ENCODE measurements around the gene OBP2A.
"Not testable (repeated sequence)": the region's sequence is repeated elsewhere in the genome, so short reads cannot be mapped to it uniquely, and the experiment has no call there.

The OBP2A gene

GRCh38 chr9:135545646-135546176 is at the start of gene OBP2A:
OBP2A (plus strand) TSS chr9:135546126; CDS start chr9:135546181, 55 bp downstream.
- H3K4me1 ChIP-seq (ENCODE audit: insufficient read depth, insufficient read length); H3K27me3 ChIP-seq (ENCODE audit: insufficient read depth, insufficient read length); H3K4me3 ChIP-seq (ENCODE audit: insufficient read length, low read depth); H3K9ac ChIP-seq (ENCODE audit: insufficient read length, low read depth); H3K9me3 ChIP-seq (ENCODE audit: insufficient read depth, low read length); H3K36me3 ChIP-seq (ENCODE audit: insufficient read depth, insufficient read length, low read length); DNase-seq (ENCODE audit: low read depth, low spot score): not testable (repeated sequence)

- peak overlapping the region; percentile 97 for H3K9ac ChIP-seq (ENCODE audit: insufficient read length, low read depth)
- H3K36me3 ChIP-seq (ENCODE audit: insufficient read depth, insufficient read length, low read length) = peaks cover 30% of the 10 kb centered on the region
- peaks cover 15% of the 10 kb centered on the region for H3K4me1 ChIP-seq (ENCODE audit: insufficient read depth, insufficient read length)
- no peak for DNase-seq (ENCODE audit: low read depth, low spot score)
- no peak for TF ChIP-seq ZNF274 (IDR thresholded peaks at IDR 0.05; ENCODE audit: low read depth, low read length)
- no peaks in the 10 kb centered on the region for H3K27me3 ChIP-seq (ENCODE audit: insufficient read depth, insufficient read length)
- no peak overlapping the region for H3K4me3 ChIP-seq (ENCODE audit: insufficient read length, low read depth)
- no peaks in the 10 kb centered on the region for H3K9me3 ChIP-seq (ENCODE audit: insufficient read depth, low read length)
These were observed 47.4 kb upstream of the OBP2A start for GRCh38 chr9:135498381-135499126.

- no peak for DNase-seq (ENCODE audit: low read depth, low spot score)
- Histone ChIP-seq H3K36me3 (ENCODE audit: insufficient read depth, insufficient read length, low read length) (peaks cover 40% of the 10 kb centered on the region), H3K27me3 (ENCODE audit: insufficient read depth, insufficient read length) (no peaks in the 10 kb centered on the region), H3K9me3 (ENCODE audit: insufficient read depth, low read length) (no peaks in the 10 kb centered on the region), H3K4me1 (ENCODE audit: insufficient read depth, insufficient read length) (peaks cover 19% of the 10 kb centered on the region), H3K4me3 (ENCODE audit: insufficient read length, low read depth) (peak overlapping the region; percentile 97), H3K9ac (ENCODE audit: insufficient read length, low read depth) (peak overlapping the region; percentile 97)
- TF ChIP-seq YY1 (IDR thresholded peaks at IDR 0.05; ENCODE audit: insufficient read depth, insufficient read length) (no peak), SUZ12 (IDR thresholded peaks at IDR 0.05; ENCODE audit: extremely low read depth, insufficient read depth, insufficient read length) (no peak), ZNF274 (IDR thresholded peaks at IDR 0.05; ENCODE audit: low read depth, low read length) (no peak)
These were observed 46.4 kb upstream of the OBP2A start for GRCh38 chr9:135499326-135500070.

GRCh38 chr9:135500071-135500524 is 45.8 kb upstream of the OBP2A start:
- peaks cover 25% of the 10 kb centered on the region for H3K4me1 ChIP-seq (ENCODE audit: insufficient read depth, insufficient read length)
- no peaks in the 10 kb centered on the region for H3K27me3 ChIP-seq (ENCODE audit: insufficient read depth, insufficient read length)
- peak overlapping the region; percentile 97 for H3K4me3 ChIP-seq (ENCODE audit: insufficient read length, low read depth)
- no peak for DNase-seq (ENCODE audit: low read depth, low spot score)
- peaks cover 41% of the 10 kb centered on the region for H3K36me3 ChIP-seq (ENCODE audit: insufficient read depth, insufficient read length, low read length)
- TF ChIP-seq SUZ12 (IDR thresholded peaks at IDR 0.05; ENCODE audit: extremely low read depth, insufficient read depth, insufficient read length) (no peak), ZNF274 (IDR thresholded peaks at IDR 0.05; ENCODE audit: low read depth, low read length) (no peak), YY1 (IDR thresholded peaks at IDR 0.05; ENCODE audit: insufficient read depth, insufficient read length) (no peak)
- no peaks in the 10 kb centered on the region for H3K9me3 ChIP-seq (ENCODE audit: insufficient read depth, low read length)
- peak overlapping the region; percentile 97 for H3K9ac ChIP-seq (ENCODE audit: insufficient read length, low read depth)

- Histone ChIP-seq H3K4me1 (ENCODE audit: insufficient read depth, insufficient read length) (peaks cover 29% of the 10 kb centered on the region), H3K4me3 (ENCODE audit: insufficient read length, low read depth) (peak within 1 kb of the TSS; percentile 97), H3K36me3 (ENCODE audit: insufficient read depth, insufficient read length, low read length) (peaks cover 47% of the 10 kb centered on the region), H3K9ac (ENCODE audit: insufficient read length, low read depth) (peak within 1 kb of the TSS; percentile 97), H3K9me3 (ENCODE audit: insufficient read depth, low read length) (no peaks in the 10 kb centered on the region), H3K27me3 (ENCODE audit: insufficient read depth, insufficient read length) (no peaks in the 10 kb centered on the region)
- no peak for TF ChIP-seq SUZ12 (IDR thresholded peaks at IDR 0.05; ENCODE audit: extremely low read depth, insufficient read depth, insufficient read length)
- TF ChIP-seq YY1 (IDR thresholded peaks at IDR 0.05; ENCODE audit: insufficient read depth, insufficient read length) = peak; percentile 53
- peak; percentile 85 for DNase-seq (ENCODE audit: low read depth, low spot score)
These were observed 45.2 kb upstream of the OBP2A start, which contains the start of gene MRPS2 for GRCh38 chr9:135500525-135501260. MRPS2 (plus strand) TSS chr9:135500682; CDS start chr9:135500711, 29 bp downstream.

GRCh38 chr9:135501261-135502167 is 44.4 kb upstream of the OBP2A start:
- H3K36me3 ChIP-seq (ENCODE audit: insufficient read depth, insufficient read length, low read length) = peaks cover 51% of the 10 kb centered on the region
- TF ChIP-seq ZNF274 (IDR thresholded peaks at IDR 0.05; ENCODE audit: low read depth, low read length) = no peak
- H3K9ac ChIP-seq (ENCODE audit: insufficient read length, low read depth) = peak overlapping the region; percentile 97
- DNase-seq (ENCODE audit: low read depth, low spot score) = no peak
- no peaks in the 10 kb centered on the region for H3K9me3 ChIP-seq (ENCODE audit: insufficient read depth, low read length)
- peak overlapping the region; percentile 97 for H3K4me3 ChIP-seq (ENCODE audit: insufficient read length, low read depth)
- H3K4me1 ChIP-seq (ENCODE audit: insufficient read depth, insufficient read length) = peaks cover 37% of the 10 kb centered on the region
- H3K27me3 ChIP-seq (ENCODE audit: insufficient read depth, insufficient read length) = no peaks in the 10 kb centered on the region
